OCI-LY3 (cell line): ENCODE measurements around the gene TMEM208.

Experiments
- EZH2phosphoT487 ChIP-seq: fragments of 200-600 bp; shearing (Covaris generic); IDR thresholded peaks from 2 replicates; pipeline ENCODE4 v1.6.1; 2018; ENCODE audit warnings: antibody characterized with exemption, mixed run types, low read depth
- TF ChIP-seq, protein P1 (sequence below): fragments of 200-600, 300-600 bp; sonication (generic); IDR thresholded peaks from 2 replicates; pipeline ENCODE4 v1.5.1; 2014; ENCODE audit warnings: antibody characterized with exemption, low read length, low read depth

DNA sequence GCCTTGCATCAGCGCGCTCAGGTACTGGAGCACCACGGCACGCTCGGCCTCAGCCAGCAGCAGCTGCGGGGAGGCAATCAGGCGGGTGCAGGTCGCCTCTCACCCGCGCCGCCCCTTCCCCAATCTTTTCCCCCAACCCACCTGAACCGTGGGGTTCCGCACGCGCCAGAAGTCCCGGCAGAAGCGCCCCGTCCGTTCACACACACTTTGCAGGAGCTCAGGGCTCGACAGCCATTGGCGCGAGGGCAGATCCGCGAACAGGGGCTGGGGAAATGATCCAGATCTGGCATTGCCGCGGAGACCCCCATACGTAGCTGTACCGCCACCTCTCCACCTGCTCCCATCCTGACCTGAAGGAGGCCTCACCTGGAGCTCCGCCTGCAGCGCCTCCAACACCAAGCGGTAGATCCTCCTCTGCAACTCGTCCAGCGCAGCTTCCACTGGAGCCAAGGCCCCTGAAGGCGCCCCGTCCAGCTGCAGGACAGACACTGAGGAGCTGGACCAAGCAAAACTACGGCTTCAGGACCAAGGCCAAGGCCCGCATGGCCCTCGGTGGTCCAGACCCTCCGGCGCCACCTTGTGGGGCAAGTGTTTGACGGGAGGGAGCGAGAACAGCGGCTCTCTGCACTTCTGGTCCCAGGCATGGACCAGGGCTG is 41.8 kb upstream of the TMEM208 start:
- TF ChIP-seq, protein P1, sequence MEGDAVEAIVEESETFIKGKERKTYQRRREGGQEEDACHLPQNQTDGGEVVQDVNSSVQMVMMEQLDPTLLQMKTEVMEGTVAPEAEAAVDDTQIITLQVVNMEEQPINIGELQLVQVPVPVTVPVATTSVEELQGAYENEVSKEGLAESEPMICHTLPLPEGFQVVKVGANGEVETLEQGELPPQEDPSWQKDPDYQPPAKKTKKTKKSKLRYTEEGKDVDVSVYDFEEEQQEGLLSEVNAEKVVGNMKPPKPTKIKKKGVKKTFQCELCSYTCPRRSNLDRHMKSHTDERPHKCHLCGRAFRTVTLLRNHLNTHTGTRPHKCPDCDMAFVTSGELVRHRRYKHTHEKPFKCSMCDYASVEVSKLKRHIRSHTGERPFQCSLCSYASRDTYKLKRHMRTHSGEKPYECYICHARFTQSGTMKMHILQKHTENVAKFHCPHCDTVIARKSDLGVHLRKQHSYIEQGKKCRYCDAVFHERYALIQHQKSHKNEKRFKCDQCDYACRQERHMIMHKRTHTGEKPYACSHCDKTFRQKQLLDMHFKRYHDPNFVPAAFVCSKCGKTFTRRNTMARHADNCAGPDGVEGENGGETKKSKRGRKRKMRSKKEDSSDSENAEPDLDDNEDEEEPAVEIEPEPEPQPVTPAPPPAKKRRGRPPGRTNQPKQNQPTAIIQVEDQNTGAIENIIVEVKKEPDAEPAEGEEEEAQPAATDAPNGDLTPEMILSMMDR: peak; percentile 85
- TF ChIP-seq EZH2phosphoT487: no peak
